GM10248 (cell line): ENCODE data around the gene THAP4.

Experiments used
- CTCF ChIA-PET: fragments of 300-600 bp; sonication (Branson Sonifier 250); formaldehyde crosslinking; extraction: SDS; loops from one replicate; lab custom pipeline; 2021; ENCODE audit warnings: antibody characterized with exemption; lab: Yijun Ruan, JAX
- POLR2A ChIA-PET: fragments of 350-650 bp; sonication (Branson Sonifier 250); formaldehyde crosslinking; extraction: SDS; loops from one replicate; lab custom pipeline; 2020; ENCODE audit warnings: antibody characterized with exemption; lab: Yijun Ruan, JAX
- DNase-seq: peaks from one replicate; pipeline ENCODE4 v3.0.0; 2012; ENCODE audit errors: extremely low spot score
- CTCF ChIP-seq: IDR thresholded peaks from 2 replicates; pipeline ENCODE4 v1.5.1; 2012; ENCODE audit warnings: mild to moderate bottlenecking, low read depth; ENCODE audit errors: extremely low read depth, missing control alignments, control extremely low read depth

THAP4 gene

GRCh38 chr2:241535871-241536655, 100.9 kb downstream of the THAP4 start:
- no peak for TF ChIP-seq CTCF
- CTCF ChIA-PET, result interaction anchor here (1.2 kb wide), 1 partner anchor 15 kb away, joined by 5 read pairs; no protein-coding TSS in a partner anchor

DNA sequence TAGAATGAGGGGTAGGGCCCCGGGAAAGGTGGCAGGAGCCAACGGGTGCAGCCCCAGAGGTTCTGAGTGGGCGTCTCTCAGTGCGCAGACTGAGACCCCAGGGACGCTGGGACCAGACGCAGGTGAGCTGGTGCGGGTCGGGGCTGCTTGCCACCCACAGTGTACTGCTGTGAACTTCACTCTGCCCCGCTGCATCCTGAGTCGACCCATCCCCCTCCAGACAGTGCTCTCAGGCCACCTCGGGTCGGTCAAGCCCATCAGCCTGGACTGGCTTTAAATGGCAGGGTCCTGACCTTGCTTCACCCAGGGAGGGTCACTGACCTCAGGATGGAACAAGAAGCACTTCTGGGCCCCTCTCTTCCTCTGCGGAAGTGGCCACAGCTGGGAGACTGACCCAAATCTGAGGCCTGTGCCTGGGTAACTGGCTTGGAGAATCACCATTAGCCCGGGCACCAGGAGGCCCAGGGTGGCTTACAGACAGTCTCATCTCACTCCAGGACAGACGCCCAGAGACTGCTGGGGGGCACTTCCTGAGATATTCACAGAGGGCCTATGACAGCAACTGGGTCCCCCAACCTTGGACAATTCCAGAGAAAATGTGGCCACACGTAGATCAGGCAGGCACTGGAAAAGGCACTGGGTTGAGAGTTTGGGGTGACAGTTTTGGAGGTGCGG, 102.1 kb downstream of the THAP4 start:
- CTCF ChIA-PET, result interaction anchor here (1.2 kb wide), 1 partner anchor 14 kb away, joined by 5 read pairs; no protein-coding TSS in a partner anchor
- no peak for TF ChIP-seq CTCF
- POLR2A ChIA-PET, result no interaction called here
- DNase-seq, result no peak

More at GRCh38 chr2:241535871-241536655, 100.9 kb downstream of the THAP4 start:
- POLR2A ChIA-PET, result no interaction called here
- DNase-seq, result no peak
